Mucosa of stomach (tissue), 1 donor: ENCODE data around the gene DPH2.

Source experiments
- H3K27me3 ChIP-seq: one replicate; pipeline ENCODE4 v1.7.0; 2013; ENCODE audit warnings: mild to moderate bottlenecking, low read length; ENCODE audit not compliant: control insufficient read depth, insufficient read depth
- H3K36me3 ChIP-seq: one replicate; pipeline ENCODE4 v1.7.0; 2013; ENCODE audit warnings: low read length; ENCODE audit not compliant: control insufficient read depth, insufficient read depth
- H3K4me1 ChIP-seq: one replicate; pipeline ENCODE4 v1.7.0; 2013; ENCODE audit warnings: mild to moderate bottlenecking, low read length; ENCODE audit not compliant: control insufficient read depth, insufficient read depth
- H3K4me3 ChIP-seq: one replicate; pipeline ENCODE4 v1.7.0; 2013; ENCODE audit warnings: low read length
- H3K9ac ChIP-seq: one replicate; pipeline ENCODE4 v1.7.0; 2013; ENCODE audit warnings: mild to moderate bottlenecking, low read length, moderate library complexity
- H3K9me3 ChIP-seq: one replicate; pipeline ENCODE4 v1.7.0; 2013; ENCODE audit warnings: mild to moderate bottlenecking, low read length, moderate library complexity; ENCODE audit not compliant: control insufficient read depth
- donor health status: Pancreatic carcinoma.

Gene DPH2

GRCh38 chr1:44021156-44021555, 51.3 kb downstream of the DPH2 start:
- Histone ChIP-seq H3K4me3 (no peak overlapping the region), H3K9me3 (no peaks in the 10 kb centered on the region), H3K27me3 (no peaks in the 10 kb centered on the region), H3K4me1 (peaks cover 17% of the 10 kb centered on the region), H3K36me3 (no peaks in the 10 kb centered on the region), H3K9ac (no peak overlapping the region)

- Histone ChIP-seq H3K9ac (no peak overlapping the region), H3K36me3 (no peaks in the 10 kb centered on the region), H3K27me3 (no peaks in the 10 kb centered on the region), H3K4me1 (peaks cover 23% of the 10 kb centered on the region), H3K9me3 (no peaks in the 10 kb centered on the region), H3K4me3 (no peak overlapping the region)
Observed at GRCh38 chr1:44021581-44022321, 51.9 kb downstream of the DPH2 start.
